GM20431 (cell line): ENCODE results near the gene LLCFC1.
"Not testable (repeated sequence)": the region's sequence is repeated elsewhere in the genome, so short reads cannot be mapped to it uniquely, and the experiment has no call there.

Experiments used
- in situ Hi-C: fragments of 300-500 bp; cut with MseI, MboI; formaldehyde crosslinking; loops from one replicate; pipeline ENCODE4 v1.15.0; 2020; ENCODE audit warnings: low sequenced_read_pairs; ENCODE audit not compliant: unreplicated experiment

LLCFC1 gene

DNA sequence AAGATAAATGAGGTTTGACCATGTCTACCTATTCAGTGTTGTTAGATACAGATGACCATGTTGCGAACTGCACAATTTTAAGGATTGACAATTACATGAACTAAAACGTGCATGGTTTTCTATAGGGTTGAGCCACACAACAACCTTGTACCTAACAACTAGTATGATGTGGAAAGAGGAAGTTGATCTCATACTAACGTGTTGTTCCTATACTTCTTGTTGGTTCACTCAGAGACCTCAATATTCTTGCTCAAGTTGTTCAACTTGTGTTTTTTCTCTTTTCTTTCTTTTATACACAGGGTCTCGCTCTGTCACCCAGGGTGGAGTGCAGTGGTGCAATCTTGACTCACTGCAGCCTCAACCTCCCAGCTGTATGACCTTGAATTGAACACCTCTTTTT, 28.9 kb downstream of the LLCFC1 start:
- in situ Hi-C loops: no loop called here

DNA sequence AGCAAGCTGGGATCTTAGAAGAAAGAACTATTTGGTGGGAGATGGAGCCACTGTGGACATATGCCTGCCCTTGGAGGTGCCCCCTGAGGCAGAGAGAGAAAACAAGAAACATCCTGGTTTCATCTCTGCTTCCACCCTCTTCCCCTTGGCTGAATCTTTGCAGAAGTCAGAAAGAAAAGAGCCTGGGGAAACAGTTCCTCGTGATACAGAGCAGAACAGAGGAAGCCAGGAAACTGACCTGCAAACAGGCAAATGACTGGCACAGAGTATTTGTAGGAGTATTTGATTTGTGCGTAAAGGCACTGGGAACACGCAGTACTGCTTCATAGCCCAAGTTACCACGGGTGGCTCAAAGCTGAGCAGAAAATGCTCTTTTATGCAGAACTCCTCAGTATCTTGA, 29.9 kb downstream of the LLCFC1 start:
- in situ Hi-C loops: no loop called here

DNA sequence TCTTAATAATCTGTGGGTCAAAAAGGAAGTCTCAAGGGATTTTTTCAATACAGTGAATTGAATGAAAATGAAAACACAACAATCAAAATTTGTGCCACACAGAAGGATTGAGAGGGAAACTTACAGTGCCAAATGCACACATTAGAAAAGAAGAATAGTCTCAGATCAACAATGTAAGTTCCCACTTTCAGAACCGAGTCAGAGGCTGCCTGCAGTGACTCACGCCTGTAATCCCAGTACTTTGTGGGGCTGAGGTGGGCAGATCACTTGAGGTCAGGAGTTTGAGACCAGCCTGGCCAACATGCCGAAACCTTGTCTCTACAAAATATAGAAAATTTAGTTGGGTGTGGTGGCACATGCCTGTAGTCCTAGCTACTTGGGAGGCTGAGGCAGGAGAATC, 35.3 kb downstream of the LLCFC1 start:
- in situ Hi-C loops: no loop called here

DNA sequence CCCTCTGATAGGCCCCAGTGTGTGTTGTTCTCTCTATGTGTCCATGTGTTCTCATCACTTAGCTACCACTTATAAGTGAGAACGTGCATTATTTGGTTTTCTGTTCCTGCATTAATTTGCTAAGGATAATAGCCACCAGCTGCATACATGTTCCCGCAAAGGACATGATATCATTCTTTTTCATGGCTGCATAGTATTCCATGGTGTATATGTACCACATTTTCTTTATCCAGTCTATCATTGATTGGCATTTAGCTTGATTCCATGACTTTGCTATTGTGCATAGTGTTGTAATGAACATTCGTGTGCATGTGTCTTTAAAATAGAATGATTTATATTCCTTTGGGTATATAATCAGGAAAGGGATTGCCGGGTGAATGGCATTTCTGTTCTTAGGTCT, 39.1 kb downstream of the LLCFC1 start:
- in situ Hi-C loops: not testable (repeated sequence)

DNA sequence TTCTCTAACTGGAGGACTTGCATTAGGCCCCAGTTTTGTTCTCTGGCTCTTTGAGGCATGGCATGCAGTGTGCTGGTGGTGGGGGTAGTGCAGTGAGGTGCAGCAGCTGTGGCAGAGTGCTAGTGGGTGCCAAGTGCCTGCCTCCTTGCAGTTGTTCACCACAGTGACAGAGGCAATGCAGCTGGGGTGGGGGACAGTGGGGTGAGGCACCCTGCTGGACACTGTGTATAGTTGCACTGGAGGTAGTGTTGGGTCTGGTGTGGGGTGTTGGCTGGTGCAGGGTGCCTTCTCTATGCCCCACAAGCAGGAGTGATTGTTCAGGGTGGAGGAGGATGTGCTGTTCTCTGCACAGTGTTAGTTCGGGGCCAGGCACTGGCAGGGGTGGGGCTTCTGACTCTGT, 44.5 kb downstream of the LLCFC1 start:
- in situ Hi-C loops: no loop called here

DNA sequence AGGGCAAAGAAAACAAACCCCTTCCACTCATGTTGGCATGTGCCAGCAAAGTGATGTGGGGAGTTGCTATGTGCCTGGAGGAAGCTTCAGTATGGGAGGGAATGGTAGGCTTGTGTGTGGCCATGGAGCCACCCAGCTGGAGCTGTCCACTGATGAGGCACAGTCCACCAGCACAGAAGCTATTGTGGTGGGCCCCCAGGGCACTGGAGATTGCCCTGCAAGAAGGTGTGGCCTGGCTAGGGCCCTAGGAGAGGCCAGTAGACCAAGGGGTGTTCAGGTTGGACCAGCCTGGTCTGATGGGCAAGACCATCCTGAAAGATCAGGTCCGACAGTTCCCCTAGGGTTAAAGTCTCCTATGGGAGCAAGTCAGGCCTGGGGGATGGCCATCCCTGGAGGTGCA, 45.0 kb downstream of the LLCFC1 start:
- in situ Hi-C loops: no loop called here
